Stimulated activated naive CD8-positive, alpha-beta T cell treated with anti-CD3 and anti-CD28 coated beads, Interleukin-15, Interleukin-2, amounts not matched to agents 100 U/mL and 50 U/mL, for 24 hours (primary cell): ENCODE results near the gene SH3BP2.
A peak's percentile ranks its signal among the peaks of the same experiment; 100 is the strongest.

Experiments
- ATAC-seq: fragments of 150-1000 bp; cut with Tn5 transposase; one replicate; pipeline ENCODE4 v1.10.0; 2021
- DNase-seq: peaks from one replicate; pipeline ENCODE4 v3.0.0; 2021

Gene SH3BP2

GRCh38 chr4:2803624-2804448 is 11.0 kb downstream of the SH3BP2 start:
- ATAC-seq (no peak), DNase-seq (peak; percentile 7)

GRCh38 chr4:2804449-2804972 is 11.6 kb downstream of the SH3BP2 start:
- ATAC-seq (no peak), DNase-seq (no peak)

GRCh38 chr4:2804973-2805501 is 12.2 kb downstream of the SH3BP2 start:
- ATAC-seq (no peak), DNase-seq (no peak)

- no peak for ATAC-seq
Observed at GRCh38 chr4:2805712-2806389, 13.0 kb downstream of the SH3BP2 start.

GRCh38 chr4:2806390-2807355 is 13.8 kb downstream of the SH3BP2 start:
- ATAC-seq: no peak
- DNase-seq: no peak

More at GRCh38 chr4:2805712-2806389, 13.0 kb downstream of the SH3BP2 start:
- no peak for DNase-seq

GRCh38 chr4:2807571-2807970 is 14.7 kb downstream of the SH3BP2 start:
- ATAC-seq (no peak), DNase-seq (no peak)

GRCh38 chr4:2808001-2808400 is 15.1 kb downstream of the SH3BP2 start:
- DNase-seq (no peak), ATAC-seq (no peak)

- DNase-seq: no peak
- no peak for ATAC-seq
Observed at GRCh38 chr4:2809610-2810180, 16.8 kb downstream of the SH3BP2 start.

GRCh38 chr4:2810388-2810787 is 17.5 kb downstream of the SH3BP2 start:
- ATAC-seq (no peak), DNase-seq (no peak)

- peak; percentile 75 for DNase-seq
- ATAC-seq: peak; percentile 75
Observed at GRCh38 chr4:2811830-2812611, 19.1 kb downstream of the SH3BP2 start.

GRCh38 chr4:2812612-2813354 is 19.9 kb downstream of the SH3BP2 start:
- ATAC-seq (no peak), DNase-seq (no peak)

- peak; percentile 24 for ATAC-seq
- DNase-seq: no peak
Observed at GRCh38 chr4:2813446-2814405, 20.8 kb downstream of the SH3BP2 start.

GRCh38 chr4:2814627-2815270 is 21.9 kb downstream of the SH3BP2 start:
- ATAC-seq (no peak), DNase-seq (no peak)

GRCh38 chr4:2816401-2816954 is 23.6 kb downstream of the SH3BP2 start:
- DNase-seq (no peak), ATAC-seq (no peak)

GRCh38 chr4:2817137-2817536 is 24.3 kb downstream of the SH3BP2 start:
- ATAC-seq (no peak), DNase-seq (no peak)

GRCh38 chr4:2817701-2818350 is 24.9 kb downstream of the SH3BP2 start:
- peak; percentile 6 for ATAC-seq
- peak; percentile 55 for DNase-seq

- DNase-seq (no peak), ATAC-seq (no peak)
Observed at GRCh38 chr4:2818351-2818939, 25.6 kb downstream of the SH3BP2 start.
